DND-41 (cell line): ENCODE results near the gene SPRYD3.

Experiments
- EZH2 ChIP-seq: IDR thresholded peaks from 3 replicates; pipeline ENCODE4 v1.6.1; 2012; ENCODE audit warnings: borderline replicate concordance, low read depth, mild to moderate bottlenecking, moderate library complexity, low read length, inconsistent platforms; ENCODE audit not compliant: severe bottlenecking
- TF ChIP-seq, protein P1 (sequence below): IDR thresholded peaks from 2 replicates; pipeline ENCODE4 v1.5.1; 2012; ENCODE audit warnings: borderline replicate concordance, low read length, moderate library complexity, mild to moderate bottlenecking; ENCODE audit not compliant: poor library complexity, severe bottlenecking; ENCODE audit errors: extremely low read depth

- TF ChIP-seq, protein P1, sequence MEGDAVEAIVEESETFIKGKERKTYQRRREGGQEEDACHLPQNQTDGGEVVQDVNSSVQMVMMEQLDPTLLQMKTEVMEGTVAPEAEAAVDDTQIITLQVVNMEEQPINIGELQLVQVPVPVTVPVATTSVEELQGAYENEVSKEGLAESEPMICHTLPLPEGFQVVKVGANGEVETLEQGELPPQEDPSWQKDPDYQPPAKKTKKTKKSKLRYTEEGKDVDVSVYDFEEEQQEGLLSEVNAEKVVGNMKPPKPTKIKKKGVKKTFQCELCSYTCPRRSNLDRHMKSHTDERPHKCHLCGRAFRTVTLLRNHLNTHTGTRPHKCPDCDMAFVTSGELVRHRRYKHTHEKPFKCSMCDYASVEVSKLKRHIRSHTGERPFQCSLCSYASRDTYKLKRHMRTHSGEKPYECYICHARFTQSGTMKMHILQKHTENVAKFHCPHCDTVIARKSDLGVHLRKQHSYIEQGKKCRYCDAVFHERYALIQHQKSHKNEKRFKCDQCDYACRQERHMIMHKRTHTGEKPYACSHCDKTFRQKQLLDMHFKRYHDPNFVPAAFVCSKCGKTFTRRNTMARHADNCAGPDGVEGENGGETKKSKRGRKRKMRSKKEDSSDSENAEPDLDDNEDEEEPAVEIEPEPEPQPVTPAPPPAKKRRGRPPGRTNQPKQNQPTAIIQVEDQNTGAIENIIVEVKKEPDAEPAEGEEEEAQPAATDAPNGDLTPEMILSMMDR: no peak
- TF ChIP-seq EZH2: no peak
These were observed 4.2 kb downstream of the SPRYD3 start for GRCh38 chr12:53074999-53075370.
